H9 (cell line): ENCODE data around the gene NIM1K. TPM values are rescaled to one million over a fixed set of nuclear protein-coding genes. Genes with fewer than 3 reads are reported as not detected.
A peak's percentile ranks its signal among the peaks of the same experiment; 100 is the strongest.

Experiments used
- DNase-seq: peaks from one replicate; pipeline ENCODE4 v3.0.0-alpha.2; 2017
- H2AFZ ChIP-seq: one replicate; pipeline ENCODE4 v1.6.1; 2013; ENCODE audit warnings: mild to moderate bottlenecking, low read length, control low read depth, moderate library complexity
- H2AK5ac ChIP-seq: 2 replicates; pipeline ENCODE4 v1.6.1; 2013; ENCODE audit warnings: low read length, control low read depth, mixed read lengths; ENCODE audit not compliant: insufficient read length
- H2BK120ac ChIP-seq: one replicate; pipeline ENCODE4 v1.6.1; 2013; ENCODE audit warnings: low read depth, mild to moderate bottlenecking, low read length, control low read depth, inconsistent platforms; ENCODE audit not compliant: poor library complexity, severe bottlenecking
- H2BK12ac ChIP-seq: 2 replicates; pipeline ENCODE4 v1.6.1; 2013; ENCODE audit warnings: low read length, control low read depth, mixed read lengths, low read depth; ENCODE audit not compliant: insufficient read length
- H2BK15ac ChIP-seq: 2 replicates; pipeline ENCODE4 v1.6.1; 2013; ENCODE audit warnings: low read depth, low read length, control low read depth
- H2BK20ac ChIP-seq: one replicate; pipeline ENCODE4 v1.6.1; 2013; ENCODE audit warnings: low read depth, mild to moderate bottlenecking, low read length, control low read depth, inconsistent platforms; ENCODE audit not compliant: poor library complexity, severe bottlenecking
- H2BK5ac ChIP-seq: 2 replicates; pipeline ENCODE4 v1.6.1; 2013; ENCODE audit warnings: low read length, control low read depth, mixed read lengths; ENCODE audit not compliant: insufficient read length
- H3K14ac ChIP-seq: 2 replicates; pipeline ENCODE4 v1.6.1; 2013; ENCODE audit warnings: low read length, control low read depth; ENCODE audit not compliant: insufficient read depth
- H3K18ac ChIP-seq: 2 replicates; pipeline ENCODE4 v1.6.1; 2013; ENCODE audit warnings: low read depth, mild to moderate bottlenecking, mixed read lengths, low read length, control low read depth; ENCODE audit not compliant: insufficient read length
- H3K23ac ChIP-seq: 2 replicates; pipeline ENCODE4 v1.6.1; 2013; ENCODE audit warnings: low read length, control low read depth, mixed read lengths, low read depth; ENCODE audit not compliant: insufficient read length
- H3K23me2 ChIP-seq: 2 replicates; pipeline ENCODE4 v1.6.1; 2013; ENCODE audit warnings: low read depth, mild to moderate bottlenecking, mixed read lengths, low read length, control low read depth; ENCODE audit not compliant: insufficient read length, poor library complexity, severe bottlenecking
- H3K27ac ChIP-seq: 2 replicates; pipeline ENCODE4 v1.5.1; 2013; ENCODE audit warnings: low read length, control low read depth, mixed read lengths, low read depth; ENCODE audit not compliant: insufficient read length
- H3K27me3 ChIP-seq: 2 replicates; pipeline ENCODE4 v1.6.1; 2013; ENCODE audit warnings: low read length, control low read depth, inconsistent platforms; ENCODE audit not compliant: insufficient read depth
- H3K4ac ChIP-seq: 2 replicates; pipeline ENCODE4 v1.6.1; 2013; ENCODE audit warnings: low read depth, mild to moderate bottlenecking, control low read depth, inconsistent platforms, low read length, moderate library complexity
- H3K4me1 ChIP-seq: 2 replicates; pipeline ENCODE4 v1.6.1; 2013; ENCODE audit warnings: low read length, control low read depth, inconsistent platforms; ENCODE audit not compliant: insufficient read depth
- H3K4me2 ChIP-seq: 2 replicates; pipeline ENCODE4 v1.6.1; 2013; ENCODE audit warnings: low read length, control low read depth, mixed read lengths; ENCODE audit not compliant: insufficient read length, insufficient read depth
- H3K56ac ChIP-seq: 2 replicates; pipeline ENCODE4 v1.6.1; 2013; ENCODE audit warnings: low read depth, mild to moderate bottlenecking, mixed read lengths, low read length, control low read depth; ENCODE audit not compliant: insufficient read length
- H3K79me1 ChIP-seq: 2 replicates; pipeline ENCODE4 v1.6.1; 2013; ENCODE audit warnings: low read depth, mild to moderate bottlenecking, moderate library complexity, low read length, control low read depth, inconsistent platforms; ENCODE audit not compliant: insufficient read depth, poor library complexity, severe bottlenecking
- H3K79me2 ChIP-seq: 2 replicates; pipeline ENCODE4 v1.6.1; 2013; ENCODE audit warnings: low read length, control low read depth, inconsistent platforms; ENCODE audit not compliant: insufficient read depth
- H3K9ac ChIP-seq: 2 replicates; pipeline ENCODE4 v1.6.1; 2013; ENCODE audit warnings: low read length, control low read depth, mixed read lengths; ENCODE audit not compliant: insufficient read length; ENCODE audit errors: extremely low read depth
- H3K9me3 ChIP-seq: one replicate; pipeline ENCODE4 v1.6.1; 2013; ENCODE audit warnings: low read depth, low read length, inconsistent platforms; ENCODE audit not compliant: control insufficient read depth
- H3T11ph ChIP-seq: one replicate; pipeline ENCODE4 v1.6.1; 2013; ENCODE audit warnings: mild to moderate bottlenecking, low read length, control low read depth, inconsistent platforms
- H4K20me1 ChIP-seq: one replicate; pipeline ENCODE4 v1.6.1; 2013; ENCODE audit not compliant: control insufficient read depth, insufficient read length, insufficient read depth
- H4K5ac ChIP-seq: 2 replicates; pipeline ENCODE4 v1.6.1; 2013; ENCODE audit warnings: low read depth, mild to moderate bottlenecking, mixed read lengths, low read length, control low read depth; ENCODE audit not compliant: insufficient read length
- H4K8ac ChIP-seq: replicated peaks from 2 replicates; pipeline ENCODE4 v1.6.1; 2013; ENCODE audit warnings: low read length, control low read depth, mixed read lengths, low read depth; ENCODE audit not compliant: insufficient read length
- H4K91ac ChIP-seq: 2 replicates; pipeline ENCODE4 v1.6.1; 2013; ENCODE audit warnings: low read depth, mild to moderate bottlenecking, moderate library complexity, mixed read lengths, low read length, control low read depth; ENCODE audit not compliant: insufficient read length
- H3K27ac Mint-ChIP-seq, 3 experiments: 2 replicates in 2 of 3; 3 replicates in 1 of 3; pipeline ENCODE4 v1.8.0; 2020 to 2021; ENCODE audit warnings: mixed read lengths in 3 of 3, mild to moderate bottlenecking in 1 of 3, moderate library complexity in 1 of 3
- H3K27me3 Mint-ChIP-seq: 2 replicates; pipeline ENCODE4 v1.8.0; 2021; ENCODE audit warnings: low read depth, mild to moderate bottlenecking, moderate library complexity, mixed read lengths
- H3K36me3 Mint-ChIP-seq, 3 experiments: 2 replicates in 2 of 3; 3 replicates in 1 of 3; pipeline ENCODE4 v1.8.0; 2020 to 2021; ENCODE audit warnings: low read depth in 3 of 3, mixed read lengths in 3 of 3; ENCODE audit not compliant: insufficient read depth in 1 of 3
- H3K4me1 Mint-ChIP-seq, 2 experiments: 2 replicates each; pipeline ENCODE4 v1.8.0; 2020; ENCODE audit warnings: mixed read lengths in 2 of 2
- H3K4me3 Mint-ChIP-seq, 2 experiments: 2 replicates in 1 of 2; 3 replicates in 1 of 2; pipeline ENCODE4 v1.8.0; 2020 to 2021; ENCODE audit warnings: mild to moderate bottlenecking in 2 of 2, mixed read lengths in 2 of 2, moderate library complexity in 1 of 2
- H3K9me3 Mint-ChIP-seq, 2 experiments: 2 replicates in 1 of 2; 3 replicates in 1 of 2; pipeline ENCODE4 v1.8.0; 2020; ENCODE audit warnings: mild to moderate bottlenecking in 2 of 2, mixed read lengths in 2 of 2, moderate library complexity in 1 of 2
- CTCF ChIP-seq: fragments of 200-600 bp; sonication (generic); conservative IDR thresholded peaks from 3 replicates; pipeline ENCODE4 v1.8.0; 2021; ENCODE audit warnings: antibody characterized with exemption, mild to moderate bottlenecking
- WGBS: extraction: QIAGEN DNeasy Blood & Tissue Kit; methylation state at CpG from one replicate; pipeline ENCODE4 v1.1.7; 2013; ENCODE audit warnings: missing lambda C conversion rate, low lambda C conversion rate, mixed read lengths; ENCODE audit not compliant: insufficient read length; ENCODE audit errors: extremely low coverage; 5-methylcytosine and 5-hydroxymethylcytosine counted together
- total RNA-seq: library from RNA; stranded (reverse); gene quantifications from 2 replicates; pipeline ENCODE4 v1.2.1, GENCODE V29; 2021

NIM1K gene
- total RNA-seq, 1 experiment from 2014 or later = 0.07 TPM

- H3K9me3 Mint-ChIP-seq = no peaks in the 10 kb centered on the region
- no peak overlapping the region for H4K91ac ChIP-seq
These were observed 50.2 kb downstream of the NIM1K start for GRCh38 chr5:43242196-43242595.

More at GRCh38 chr5:43242196-43242595, 50.2 kb downstream of the NIM1K start:
- no peak overlapping the region for H3K4me3 Mint-ChIP-seq
- no peak overlapping the region for H2BK5ac ChIP-seq
- H3K79me1 ChIP-seq = no peaks in the 10 kb centered on the region
- TF ChIP-seq CTCF = no peak
- H3K4me1 Mint-ChIP-seq = peaks cover 0 to 6% of the 10 kb centered on the region in 2 experiments; a peak in 2 of 4 replicates
- no peaks in the 10 kb centered on the region for H3K36me3 Mint-ChIP-seq
- H2AFZ ChIP-seq = no peak overlapping the region
- H3K9me3 ChIP-seq = no peaks in the 10 kb centered on the region
- H4K5ac ChIP-seq = no peak overlapping the region
- no peak overlapping the region for H3K4ac ChIP-seq
- H3K14ac ChIP-seq = no peak overlapping the region
- H3K23me2 ChIP-seq = no peaks in the 10 kb centered on the region
- H3K23ac ChIP-seq = no peak overlapping the region
- no CpG with 5 or more reads among the region's 1 CpG for WGBS
- no peak overlapping the region for H2BK20ac ChIP-seq
- H4K20me1 ChIP-seq = no peaks in the 10 kb centered on the region
- no peak overlapping the region for H2BK120ac ChIP-seq
- H3K56ac ChIP-seq = no peak overlapping the region
- H3T11ph ChIP-seq = no peak overlapping the region
- H3K79me2 ChIP-seq = no peaks in the 10 kb centered on the region
- no peaks in the 10 kb centered on the region for H3K27me3 ChIP-seq
- H2BK12ac ChIP-seq = no peak overlapping the region
- H4K8ac ChIP-seq = no peak overlapping the region
- no peak for DNase-seq
- no peak overlapping the region for H3K18ac ChIP-seq
- H3K27ac ChIP-seq = no peak overlapping the region
- no peak overlapping the region for H3K9ac ChIP-seq
- H3K27ac Mint-ChIP-seq = peak overlapping the region in 1 of 3 experiments; percentile 40; a peak in 1 of 7 replicates
- no peaks in the 10 kb centered on the region for H3K4me1 ChIP-seq
- no peak overlapping the region for H2AK5ac ChIP-seq
- peaks cover 3% of the 10 kb centered on the region; the same call in 1 of the 2 replicates for H3K27me3 Mint-ChIP-seq
- no peak overlapping the region for H3K4me2 ChIP-seq
- H2BK15ac ChIP-seq = no peak overlapping the region
